GM23338 (cell line): ENCODE measurements around the gene KCNJ8. TPM values are rescaled to one million over a fixed set of nuclear protein-coding genes. Genes with fewer than 3 reads are reported as not detected.

ENCODE experiments used
- ATAC-seq: fragments of 200-7000 bp; cut with Tn5 transposase; 3 replicates; pipeline ENCODE4 v1.9.1; 2020
- DNase-seq: peaks from one replicate; pipeline ENCODE4 v3.0.0-alpha.2; 2015; ENCODE audit warnings: low spot score
- H2AFZ ChIP-seq: fragments of 200-600 bp; sonication (generic); 2 replicates; pipeline ENCODE4 v1.8.0; 2016; ENCODE audit warnings: antibody characterized with exemption, mild to moderate bottlenecking, moderate library complexity
- H3F3A ChIP-seq: fragments of 200-600 bp; sonication (generic); replicated peaks from 2 replicates; pipeline ENCODE4 v1.8.0; 2017; ENCODE audit warnings: antibody characterized with exemption, mixed run types, low read depth
- H3K27ac ChIP-seq: fragments of 200-600 bp; sonication (generic); 2 replicates; pipeline ENCODE4 v1.6.1; 2016; ENCODE audit warnings: low read depth
- H3K27me3 ChIP-seq: fragments of 200-600 bp; sonication (generic); 2 replicates; pipeline ENCODE4 v1.8.0; 2016; ENCODE audit warnings: mild to moderate bottlenecking, mixed run types, moderate library complexity; ENCODE audit not compliant: insufficient read depth
- H3K36me3 ChIP-seq: fragments of 200-600 bp; sonication (generic); 2 replicates; pipeline ENCODE4 v1.8.0; 2016; ENCODE audit warnings: mild to moderate bottlenecking; ENCODE audit not compliant: insufficient read depth
- H3K4me1 ChIP-seq: fragments of 200-600 bp; sonication (generic); 2 replicates; pipeline ENCODE4 v1.8.0; 2016; ENCODE audit warnings: mild to moderate bottlenecking, moderate library complexity; ENCODE audit not compliant: insufficient read depth
- H3K4me2 ChIP-seq: fragments of 200-600 bp; sonication (generic); 2 replicates; pipeline ENCODE4 v1.7.1; 2017; ENCODE audit warnings: mixed run types
- H3K4me3 ChIP-seq: fragments of 200-600 bp; sonication (generic); 2 replicates; pipeline ENCODE4 v1.6.1; 2016; ENCODE audit warnings: mixed run types
- H3K79me2 ChIP-seq: fragments of 200-600 bp; sonication (generic); replicated peaks from 2 replicates; pipeline ENCODE4 v1.8.0; 2017; ENCODE audit warnings: mild to moderate bottlenecking; ENCODE audit not compliant: insufficient read depth
- H3K9me2 ChIP-seq: fragments of 200-600 bp; sonication (generic); 2 replicates; pipeline ENCODE4 v1.8.0; 2017; ENCODE audit not compliant: insufficient read depth
- H4K20me1 ChIP-seq: fragments of 200-600 bp; sonication (generic); replicated peaks from 2 replicates; pipeline ENCODE4 v1.8.0; 2017; ENCODE audit warnings: mild to moderate bottlenecking; ENCODE audit not compliant: insufficient read depth
- H3K27ac Mint-ChIP-seq: 2 replicates; pipeline ENCODE4 v1.8.0; 2020; ENCODE audit warnings: inconsistent platforms, mild to moderate bottlenecking, moderate library complexity, mixed read lengths
- H3K27me3 Mint-ChIP-seq: 3 replicates; pipeline ENCODE4 v1.8.0; 2022; ENCODE audit warnings: low read depth, mild to moderate bottlenecking, moderate library complexity, mixed read lengths, inconsistent platforms; ENCODE audit not compliant: insufficient read depth, poor library complexity
- H3K36me3 Mint-ChIP-seq: 3 replicates; pipeline ENCODE4 v1.8.0; 2021; ENCODE audit warnings: low read depth, mild to moderate bottlenecking, inconsistent platforms, moderate library complexity, mixed read lengths
- H3K4me1 Mint-ChIP-seq: 3 replicates; pipeline ENCODE4 v1.8.0; 2020; ENCODE audit warnings: mild to moderate bottlenecking, inconsistent platforms, mixed read lengths
- H3K4me3 Mint-ChIP-seq: 3 replicates; pipeline ENCODE4 v1.8.0; 2021; ENCODE audit warnings: moderate library complexity, mild to moderate bottlenecking, inconsistent platforms, mixed read lengths
- H3K9me3 Mint-ChIP-seq: 3 replicates; pipeline ENCODE4 v1.8.0; 2020; ENCODE audit warnings: moderate library complexity, mild to moderate bottlenecking, inconsistent platforms, mixed read lengths
- EZH2phosphoT487 ChIP-seq: fragments of 200-600 bp; sonication (generic); IDR thresholded peaks from one replicate; pipeline ENCODE4 v1.8.1; 2018; ENCODE audit warnings: antibody characterized with exemption; ENCODE audit not compliant: unreplicated experiment
- NANOG ChIP-seq: IDR thresholded peaks from 2 replicates; pipeline ENCODE4 v1.6.1; 2016; ENCODE audit warnings: antibody characterized with exemption, borderline replicate concordance
- ZNF114 ChIP-seq: fragments of 250-450 bp; sonication (Bioruptor Pico); IDR thresholded peaks from 2 replicates; pipeline ENCODE4 v1.5.0; 2020; ENCODE audit warnings: mild to moderate bottlenecking, moderate library complexity
- ZNF331 ChIP-seq: fragments of 250-450 bp; sonication (Bioruptor Pico); IDR thresholded peaks from 2 replicates; pipeline ENCODE4 v1.5.0; 2020; ENCODE audit warnings: low read depth, mild to moderate bottlenecking, moderate library complexity
- polyA plus RNA-seq: library from polyadenylated mRNA; unstranded; fragments of >200 nt; fragmentation: Nextera tagmentation; extraction: Ambion mirVana; gene quantifications from 2 replicates; pipeline ENCODE4 v1.2.1, GENCODE V29; 2016
- total RNA-seq: library from RNA; depleted of rRNA; stranded (reverse); fragments of >200 nt; shearing (Covaris generic); gene quantifications from 2 replicates; pipeline ENCODE4 v1.2.3, GENCODE V29; 2014
- TF ChIP-seq, protein P1 (sequence below): fragments of 250-450 bp; sonication (Bioruptor Pico); IDR thresholded peaks from 2 replicates; pipeline ENCODE4 v1.5.0; 2020; ENCODE audit warnings: mild to moderate bottlenecking, moderate library complexity
- TF ChIP-seq, protein P2 (sequence below): IDR thresholded peaks from 2 replicates; pipeline ENCODE4 v1.6.1; 2016; ENCODE audit warnings: antibody characterized with exemption

The KCNJ8 gene
- total and polyA plus RNA-seq, 2 experiments from 2014 or later: 0.82 to 0.87 TPM

DNA sequence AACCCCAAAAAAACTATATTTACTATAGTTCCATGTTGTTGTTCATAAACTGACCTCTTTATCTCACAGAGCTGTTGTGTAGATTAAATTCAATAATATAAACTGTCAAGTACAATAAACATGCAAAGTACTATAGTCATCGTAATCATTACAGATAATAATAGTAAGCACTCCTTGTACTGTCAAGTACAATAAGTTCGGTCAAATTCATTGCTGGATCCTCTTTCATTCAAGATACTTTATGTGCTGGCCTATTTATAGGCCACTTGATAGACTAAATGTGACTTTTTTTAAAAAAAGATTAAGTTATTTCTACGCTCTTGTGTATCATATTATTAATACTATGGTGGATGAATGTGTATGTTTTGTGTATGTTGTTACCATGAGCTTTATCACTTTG is 39.2 kb upstream of the KCNJ8 start (continued):
- TF ChIP-seq, protein P1, sequence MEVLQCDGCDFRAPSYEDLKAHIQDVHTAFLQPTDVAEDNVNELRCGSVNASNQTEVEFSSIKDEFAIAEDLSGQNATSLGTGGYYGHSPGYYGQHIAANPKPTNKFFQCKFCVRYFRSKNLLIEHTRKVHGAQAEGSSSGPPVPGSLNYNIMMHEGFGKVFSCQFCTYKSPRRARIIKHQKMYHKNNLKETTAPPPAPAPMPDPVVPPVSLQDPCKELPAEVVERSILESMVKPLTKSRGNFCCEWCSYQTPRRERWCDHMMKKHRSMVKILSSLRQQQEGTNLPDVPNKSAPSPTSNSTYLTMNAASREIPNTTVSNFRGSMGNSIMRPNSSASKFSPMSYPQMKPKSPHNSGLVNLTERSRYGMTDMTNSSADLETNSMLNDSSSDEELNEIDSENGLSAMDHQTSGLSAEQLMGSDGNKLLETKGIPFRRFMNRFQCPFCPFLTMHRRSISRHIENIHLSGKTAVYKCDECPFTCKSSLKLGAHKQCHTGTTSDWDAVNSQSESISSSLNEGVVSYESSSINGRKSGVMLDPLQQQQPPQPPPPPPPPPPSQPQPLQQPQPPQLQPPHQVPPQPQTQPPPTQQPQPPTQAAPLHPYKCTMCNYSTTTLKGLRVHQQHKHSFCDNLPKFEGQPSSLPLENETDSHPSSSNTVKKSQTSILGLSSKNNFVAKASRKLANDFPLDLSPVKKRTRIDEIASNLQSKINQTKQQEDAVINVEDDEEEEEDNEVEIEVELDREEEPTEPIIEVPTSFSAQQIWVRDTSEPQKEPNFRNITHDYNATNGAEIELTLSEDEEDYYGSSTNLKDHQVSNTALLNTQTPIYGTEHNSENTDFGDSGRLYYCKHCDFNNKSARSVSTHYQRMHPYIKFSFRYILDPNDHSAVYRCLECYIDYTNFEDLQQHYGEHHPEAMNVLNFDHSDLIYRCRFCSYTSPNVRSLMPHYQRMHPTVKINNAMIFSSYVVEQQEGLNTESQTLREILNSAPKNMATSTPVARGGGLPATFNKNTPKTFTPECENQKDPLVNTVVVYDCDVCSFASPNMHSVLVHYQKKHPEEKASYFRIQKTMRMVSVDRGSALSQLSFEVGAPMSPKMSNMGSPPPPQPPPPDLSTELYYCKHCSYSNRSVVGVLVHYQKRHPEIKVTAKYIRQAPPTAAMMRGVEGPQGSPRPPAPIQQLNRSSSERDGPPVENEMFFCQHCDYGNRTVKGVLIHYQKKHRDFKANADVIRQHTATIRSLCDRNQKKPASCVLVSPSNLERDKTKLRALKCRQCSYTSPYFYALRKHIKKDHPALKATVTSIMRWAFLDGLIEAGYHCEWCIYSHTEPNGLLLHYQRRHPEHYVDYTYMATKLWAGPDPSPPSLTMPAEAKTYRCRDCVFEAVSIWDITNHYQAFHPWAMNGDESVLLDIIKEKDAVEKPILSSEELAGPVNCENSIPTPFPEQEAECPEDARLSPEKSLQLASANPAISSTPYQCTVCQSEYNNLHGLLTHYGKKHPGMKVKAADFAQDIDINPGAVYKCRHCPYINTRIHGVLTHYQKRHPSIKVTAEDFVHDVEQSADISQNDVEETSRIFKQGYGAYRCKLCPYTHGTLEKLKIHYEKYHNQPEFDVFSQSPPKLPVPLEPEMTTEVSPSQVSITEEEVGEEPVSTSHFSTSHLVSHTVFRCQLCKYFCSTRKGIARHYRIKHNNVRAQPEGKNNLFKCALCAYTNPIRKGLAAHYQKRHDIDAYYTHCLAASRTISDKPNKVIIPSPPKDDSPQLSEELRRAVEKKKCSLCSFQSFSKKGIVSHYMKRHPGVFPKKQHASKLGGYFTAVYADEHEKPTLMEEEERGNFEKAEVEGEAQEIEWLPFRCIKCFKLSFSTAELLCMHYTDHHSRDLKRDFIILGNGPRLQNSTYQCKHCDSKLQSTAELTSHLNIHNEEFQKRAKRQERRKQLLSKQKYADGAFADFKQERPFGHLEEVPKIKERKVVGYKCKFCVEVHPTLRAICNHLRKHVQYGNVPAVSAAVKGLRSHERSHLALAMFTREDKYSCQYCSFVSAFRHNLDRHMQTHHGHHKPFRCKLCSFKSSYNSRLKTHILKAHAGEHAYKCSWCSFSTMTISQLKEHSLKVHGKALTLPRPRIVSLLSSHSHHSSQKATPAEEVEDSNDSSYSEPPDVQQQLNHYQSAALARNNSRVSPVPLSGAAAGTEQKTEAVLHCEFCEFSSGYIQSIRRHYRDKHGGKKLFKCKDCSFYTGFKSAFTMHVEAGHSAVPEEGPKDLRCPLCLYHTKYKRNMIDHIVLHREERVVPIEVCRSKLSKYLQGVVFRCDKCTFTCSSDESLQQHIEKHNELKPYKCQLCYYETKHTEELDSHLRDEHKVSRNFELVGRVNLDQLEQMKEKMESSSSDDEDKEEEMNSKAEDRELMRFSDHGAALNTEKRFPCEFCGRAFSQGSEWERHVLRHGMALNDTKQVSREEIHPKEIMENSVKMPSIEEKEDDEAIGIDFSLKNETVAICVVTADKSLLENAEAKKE (CRISPR knock-in tag): no peak

DNA sequence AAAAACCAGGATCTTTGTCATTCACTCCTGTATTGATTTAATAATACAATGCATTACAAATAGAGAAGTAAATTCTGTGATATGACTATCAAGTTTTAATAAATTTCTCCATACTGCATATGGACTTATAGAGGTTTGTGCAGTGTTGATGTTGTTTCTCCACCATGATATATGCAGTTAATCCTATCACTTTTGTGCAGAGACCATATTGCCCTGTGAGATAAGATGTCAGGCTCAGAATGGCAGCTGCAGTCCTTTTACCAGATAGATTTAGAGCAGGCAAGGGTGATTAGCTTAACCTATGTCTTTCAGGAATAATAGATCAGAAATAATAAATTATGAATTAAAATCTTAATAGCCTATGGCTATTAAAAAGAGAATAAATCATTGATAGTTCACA is 38.6 kb upstream of the KCNJ8 start:
- Mint-ChIP-seq H3K27me3 (peaks cover 2% of the 10 kb centered on the region), H3K36me3 (no peaks in the 10 kb centered on the region), H3K27ac (no peak overlapping the region), H3K4me3 (no peak overlapping the region), H3K9me3 (no peaks in the 10 kb centered on the region), H3K4me1 (no peaks in the 10 kb centered on the region)
- H3K4me1 ChIP-seq: no peaks in the 10 kb centered on the region
- H3K27ac ChIP-seq: no peak overlapping the region
- no peaks in the 10 kb centered on the region for H3K9me2 ChIP-seq
- no peaks in the 10 kb centered on the region for H3K27me3 ChIP-seq
- no peak overlapping the region for H3K4me2 ChIP-seq
- H4K20me1 ChIP-seq: no peaks in the 10 kb centered on the region
- DNase-seq (no peak), ATAC-seq (no peak)
- H3F3A ChIP-seq: no peaks in the 10 kb centered on the region
- H3K4me3 ChIP-seq: no peak overlapping the region
- H2AFZ ChIP-seq: no peak overlapping the region
- no peaks in the 10 kb centered on the region for H3K36me3 ChIP-seq
- H3K79me2 ChIP-seq: no peaks in the 10 kb centered on the region
- TF ChIP-seq, protein P1 (CRISPR knock-in tag): no peak
- TF ChIP-seq, protein P2, sequence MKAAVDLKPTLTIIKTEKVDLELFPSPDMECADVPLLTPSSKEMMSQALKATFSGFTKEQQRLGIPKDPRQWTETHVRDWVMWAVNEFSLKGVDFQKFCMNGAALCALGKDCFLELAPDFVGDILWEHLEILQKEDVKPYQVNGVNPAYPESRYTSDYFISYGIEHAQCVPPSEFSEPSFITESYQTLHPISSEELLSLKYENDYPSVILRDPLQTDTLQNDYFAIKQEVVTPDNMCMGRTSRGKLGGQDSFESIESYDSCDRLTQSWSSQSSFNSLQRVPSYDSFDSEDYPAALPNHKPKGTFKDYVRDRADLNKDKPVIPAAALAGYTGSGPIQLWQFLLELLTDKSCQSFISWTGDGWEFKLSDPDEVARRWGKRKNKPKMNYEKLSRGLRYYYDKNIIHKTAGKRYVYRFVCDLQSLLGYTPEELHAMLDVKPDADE: no peak
- no peak for TF ChIP-seq ZNF114 (CRISPR knock-in tag)
- no peak for TF ChIP-seq EZH2phosphoT487
- no peak for TF ChIP-seq NANOG
- no peak for TF ChIP-seq ZNF331 (CRISPR knock-in tag)
